Peyer's patch (tissue), 4 donors: ENCODE measurements around the gene CPVL. TPM values are rescaled to one million over a fixed set of nuclear protein-coding genes. Genes with fewer than 3 reads are reported as not detected.

Experiments
- DNase-seq, 3 donors: peaks; one replicate each; pipeline ENCODE4 v3.0.0-alpha.2; 2017 to 2019
- H3K27ac ChIP-seq, 4 donors: fragments of 200-600 bp; sonication (generic); one replicate each; pipeline ENCODE4 v1.5.1; 2016 to 2019
- H3K27me3 ChIP-seq, 2 donors: fragments of 200-600 bp; sonication (generic); one replicate each; pipeline ENCODE4 v1.5.1; 2019
- H3K36me3 ChIP-seq, 3 donors: fragments of 200-600 bp; sonication (generic); one replicate each; pipeline ENCODE4 v1.5.1; 2016 to 2019
- H3K4me1 ChIP-seq, 4 donors: fragments of 200-600 bp; sonication (generic); one replicate each; pipeline ENCODE4 v1.5.1; 2016 to 2019
- H3K4me3 ChIP-seq, 4 donors: fragments of 200-600 bp; sonication (generic); 1 replicate in 3 of 4; 2 replicates in 1 of 4; pipeline ENCODE4 v1.5.1; 2016 to 2019; ENCODE audit warnings: mild to moderate bottlenecking in 1 of 4
- H3K9me3 ChIP-seq, 4 donors: fragments of 200-600 bp; sonication (generic); one replicate each; pipeline ENCODE4 v1.5.1; 2016 to 2019; ENCODE audit warnings: mild to moderate bottlenecking in 1 of 4
- POLR2A ChIP-seq, 2 donors: fragments of 450-650 bp; IDR thresholded peaks; one replicate each; pipeline ENCODE4 v1.5.1; 2017; ENCODE audit warnings: antibody characterized with exemption in 2 of 2, mild to moderate bottlenecking in 2 of 2, moderate library complexity in 2 of 2
- total RNA-seq, 4 donors: library from RNA; depleted of rRNA; stranded (reverse); fragments of >200 nt; gene quantifications; one replicate each; pipeline ENCODE4 v1.1.0, GENCODE V29; 2016
- TF ChIP-seq, protein P1 (sequence below), 6 experiments: fragments of 450-650 bp in 4 of 6; fragments of 200-600 bp in 2 of 6; sonication (generic) in 1 of 6; IDR thresholded peaks; one replicate each; pipeline ENCODE4 v1.5.1; 2017 to 2019; ENCODE audit warnings: antibody characterized with exemption in 6 of 6, mild to moderate bottlenecking in 3 of 6, moderate library complexity in 1 of 6

CPVL gene
- total RNA-seq, 4 donors from 2014 or later = 2.5 to 16.5 (median 8.0) TPM

GRCh38 chr7:29150856-29151255, 4.5 kb upstream of the CPVL start:
- no peaks in the 10 kb centered on the region for H3K27me3 ChIP-seq
- H3K4me1 ChIP-seq = peaks cover 0 to 10% (median 0%) of the 10 kb centered on the region in 4 donors
- no peak for TF ChIP-seq POLR2A (IDR thresholded peaks at IDR 0.05)
- TF ChIP-seq, protein P1, sequence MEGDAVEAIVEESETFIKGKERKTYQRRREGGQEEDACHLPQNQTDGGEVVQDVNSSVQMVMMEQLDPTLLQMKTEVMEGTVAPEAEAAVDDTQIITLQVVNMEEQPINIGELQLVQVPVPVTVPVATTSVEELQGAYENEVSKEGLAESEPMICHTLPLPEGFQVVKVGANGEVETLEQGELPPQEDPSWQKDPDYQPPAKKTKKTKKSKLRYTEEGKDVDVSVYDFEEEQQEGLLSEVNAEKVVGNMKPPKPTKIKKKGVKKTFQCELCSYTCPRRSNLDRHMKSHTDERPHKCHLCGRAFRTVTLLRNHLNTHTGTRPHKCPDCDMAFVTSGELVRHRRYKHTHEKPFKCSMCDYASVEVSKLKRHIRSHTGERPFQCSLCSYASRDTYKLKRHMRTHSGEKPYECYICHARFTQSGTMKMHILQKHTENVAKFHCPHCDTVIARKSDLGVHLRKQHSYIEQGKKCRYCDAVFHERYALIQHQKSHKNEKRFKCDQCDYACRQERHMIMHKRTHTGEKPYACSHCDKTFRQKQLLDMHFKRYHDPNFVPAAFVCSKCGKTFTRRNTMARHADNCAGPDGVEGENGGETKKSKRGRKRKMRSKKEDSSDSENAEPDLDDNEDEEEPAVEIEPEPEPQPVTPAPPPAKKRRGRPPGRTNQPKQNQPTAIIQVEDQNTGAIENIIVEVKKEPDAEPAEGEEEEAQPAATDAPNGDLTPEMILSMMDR (IDR thresholded peaks at IDR 0.05) = no peak
- H3K4me3 ChIP-seq = no peak overlapping the region
- H3K27ac ChIP-seq = no peak overlapping the region
- no peaks in the 10 kb centered on the region for H3K9me3 ChIP-seq
- no peaks in the 10 kb centered on the region for H3K36me3 ChIP-seq
- no peak for DNase-seq

DNA sequence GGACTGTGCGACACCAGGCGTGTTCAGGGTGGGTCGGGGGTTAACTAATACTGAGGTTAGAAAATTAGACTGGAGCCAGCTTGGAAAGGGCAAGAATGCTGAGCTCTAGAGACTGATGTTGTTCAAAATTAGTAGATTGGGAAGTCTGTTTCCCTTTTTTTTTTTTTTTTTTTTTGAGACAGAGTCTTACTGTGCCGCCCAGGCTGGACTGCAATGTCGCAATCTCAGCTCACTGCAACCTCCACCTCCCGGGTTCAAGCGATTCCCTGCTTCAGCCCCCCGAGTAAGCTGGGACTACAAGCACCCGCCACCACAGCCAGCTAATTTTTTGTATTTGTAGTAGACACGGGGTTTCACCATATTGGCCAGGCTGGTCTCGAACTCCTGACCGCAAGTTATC, 2.7 kb upstream of the CPVL start:
- no peak for TF ChIP-seq POLR2A (IDR thresholded peaks at IDR 0.05)
- TF ChIP-seq, protein P1 (IDR thresholded peaks at IDR 0.05) = no peak
- Histone ChIP-seq H3K36me3 (no peaks in the 10 kb centered on the region), H3K4me3 (no peak overlapping the region), H3K27ac (no peak overlapping the region), H3K9me3 (no peaks in the 10 kb centered on the region), H3K4me1 (peaks cover 0 to 12% (median 0%) of the 10 kb centered on the region in 4 donors), H3K27me3 (no peaks in the 10 kb centered on the region)
- no peak for DNase-seq

DNA sequence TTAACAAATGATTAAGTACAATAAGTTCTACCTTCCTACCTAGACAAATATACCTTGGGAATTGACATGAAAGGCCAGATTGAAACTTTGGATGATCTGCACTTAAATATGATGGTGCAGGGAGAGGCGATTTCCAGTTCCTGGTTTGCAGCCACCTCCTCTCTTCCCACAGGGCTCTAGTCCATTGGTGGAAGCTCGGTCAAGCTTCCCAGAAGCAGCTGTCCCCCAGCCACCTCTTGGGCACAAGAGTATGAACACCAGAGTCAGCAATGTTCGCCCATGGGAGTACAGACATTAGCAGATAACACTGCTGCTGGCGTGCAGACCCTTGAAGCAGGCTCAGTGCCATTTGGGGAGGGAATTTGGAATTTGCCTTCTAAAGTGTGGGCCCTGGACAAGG, 1.5 kb upstream of the CPVL start:
- H3K9me3 ChIP-seq = no peaks in the 10 kb centered on the region
- peaks cover 0 to 16% (median 0%) of the 10 kb centered on the region in 4 donors for H3K4me1 ChIP-seq
- no peak overlapping the region for H3K4me3 ChIP-seq
- no peaks in the 10 kb centered on the region for H3K36me3 ChIP-seq
- no peak for TF ChIP-seq POLR2A (IDR thresholded peaks at IDR 0.05)
- TF ChIP-seq, protein P1 (IDR thresholded peaks at IDR 0.05) = no peak
- DNase-seq = no peak
- H3K27me3 ChIP-seq = no peaks in the 10 kb centered on the region
- H3K27ac ChIP-seq = peak overlapping the region in 1 of 4 donors; percentile 14

DNA sequence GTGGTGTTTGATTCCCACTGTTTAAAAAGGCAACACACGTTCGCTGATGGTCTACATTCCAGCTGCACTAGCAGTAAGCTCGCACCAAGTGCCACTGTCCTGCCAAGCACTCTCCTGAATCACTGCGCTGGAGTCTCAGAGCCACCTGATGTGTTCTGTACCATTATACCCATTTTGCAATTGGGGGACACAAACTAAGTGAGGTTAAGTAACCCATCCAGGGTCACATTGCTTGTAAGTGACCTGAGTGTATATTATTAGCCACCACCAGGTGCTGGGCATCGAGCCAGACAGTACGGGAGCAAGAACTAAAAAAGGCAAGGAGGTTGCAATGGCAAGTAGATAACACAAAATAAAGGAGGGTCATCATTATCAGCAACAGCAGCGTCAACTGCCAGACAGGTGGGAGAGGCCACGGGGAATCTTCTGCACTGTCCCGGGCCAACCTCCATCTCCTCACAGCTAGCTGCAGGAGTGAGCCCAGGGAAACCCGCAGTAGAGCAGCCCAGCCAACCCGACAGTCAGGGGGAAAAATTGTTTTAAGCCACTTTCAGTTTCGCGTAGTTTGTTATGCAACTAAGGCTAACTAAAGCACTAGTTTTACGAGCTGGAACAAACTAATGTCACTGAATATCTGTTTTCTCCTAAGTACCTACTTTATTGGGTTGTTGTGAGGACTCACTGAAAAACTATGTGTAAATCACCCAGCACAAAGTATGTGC, 712 bp upstream of the CPVL start:
- no peaks in the 10 kb centered on the region for H3K9me3 ChIP-seq
- H3K36me3 ChIP-seq = no peaks in the 10 kb centered on the region
- H3K27me3 ChIP-seq = no peaks in the 10 kb centered on the region
- H3K27ac ChIP-seq = peak overlapping the region in 1 of 4 donors; percentile 14
- no peak for TF ChIP-seq POLR2A (IDR thresholded peaks at IDR 0.05)
- TF ChIP-seq, protein P1 (IDR thresholded peaks at IDR 0.05) = peak in 2 of 6 experiments; percentile 11 to 12
- H3K4me1 ChIP-seq = peaks cover 0 to 16% (median 0%) of the 10 kb centered on the region in 4 donors
- no peak for DNase-seq
- peak overlapping the region in 3 of 4 donors; percentile 12 to 57 (median 45) for H3K4me3 ChIP-seq

DNA sequence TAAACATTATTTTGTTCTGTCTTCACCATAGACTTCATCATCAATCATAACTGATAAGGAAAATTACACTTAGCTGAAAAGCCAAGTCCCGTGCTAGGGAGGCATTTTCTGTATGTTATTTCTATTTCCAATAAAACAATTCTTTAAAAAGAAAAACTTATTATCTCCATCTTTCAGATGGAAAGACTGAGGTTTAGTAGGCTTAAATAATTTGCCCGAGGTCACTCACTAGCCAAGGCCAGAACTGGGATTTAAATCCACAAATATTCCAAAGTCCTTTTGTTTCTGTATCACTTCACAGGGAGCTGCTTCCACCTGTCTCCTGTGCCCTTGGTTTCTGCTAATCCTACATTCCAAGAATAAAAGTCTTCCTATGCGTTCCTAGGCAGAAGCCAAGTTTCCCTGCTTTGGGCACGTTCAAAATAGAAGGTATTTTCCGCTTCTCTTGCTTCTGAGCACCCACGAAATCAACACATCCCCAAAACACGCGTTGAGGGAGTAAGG, 732 bp downstream of the CPVL start:
- Histone ChIP-seq H3K36me3 (no peaks in the 10 kb centered on the region), H3K4me1 (peaks cover 0 to 24% (median 0%) of the 10 kb centered on the region in 4 donors), H3K4me3 (peak overlapping the region in 3 of 4 donors; percentile 22 to 57 (median 45)), H3K9me3 (no peaks in the 10 kb centered on the region), H3K27me3 (no peaks in the 10 kb centered on the region), H3K27ac (peak overlapping the region in 1 of 4 donors; percentile 56)
- TF ChIP-seq, protein P1 (IDR thresholded peaks at IDR 0.05) = no peak
- TF ChIP-seq POLR2A (IDR thresholded peaks at IDR 0.05) = no peak
- DNase-seq = no peak
